NCI-H1694 (cell line): ENCODE results near the gene DELE1.
"Not testable (repeated sequence)": the region's sequence is repeated elsewhere in the genome, so short reads cannot be mapped to it uniquely, and the experiment has no call there.

ENCODE experiments used
- DNase-seq: peaks from one replicate; lab custom pipeline; 2025; lab: John Stamatoyannopoulos, UW

DELE1 gene

GRCh38 chr5:141883892-141884318 is 39.8 kb upstream of the DELE1 start:
- no peak for DNase-seq

GRCh38 chr5:141889282-141889871 is 34.3 kb upstream of the DELE1 start:
- DNase-seq = no peak

- DNase-seq = not testable (repeated sequence)
Measured at GRCh38 chr5:141890429-141890828, 33.2 kb upstream of the DELE1 start.

GRCh38 chr5:141897425-141897824 is 26.2 kb upstream of the DELE1 start:
- no peak for DNase-seq

- DNase-seq = no peak
Measured at GRCh38 chr5:141898448-141899049, 25.1 kb upstream of the DELE1 start.

GRCh38 chr5:141902015-141902814 is 21.5 kb upstream of the DELE1 start:
- DNase-seq = no peak

GRCh38 chr5:141903261-141903660 is 20.4 kb upstream of the DELE1 start:
- DNase-seq = no peak

GRCh38 chr5:141904551-141904950 is 19.1 kb upstream of the DELE1 start:
- DNase-seq = no peak

- no peak for DNase-seq
Measured at GRCh38 chr5:141906517-141906916, 17.2 kb upstream of the DELE1 start.

GRCh38 chr5:141906972-141907371 is 16.7 kb upstream of the DELE1 start:
- DNase-seq = no peak

- DNase-seq = no peak
Measured at GRCh38 chr5:141908796-141909195, 14.9 kb upstream of the DELE1 start.

- no peak for DNase-seq
Measured at GRCh38 chr5:141909212-141909611, 14.5 kb upstream of the DELE1 start.

- no peak for DNase-seq
Measured at GRCh38 chr5:141910271-141910673, 13.4 kb upstream of the DELE1 start.

- DNase-seq = no peak
Measured at GRCh38 chr5:141913560-141914198, 10.0 kb upstream of the DELE1 start.

- no peak for DNase-seq
Measured at GRCh38 chr5:141914199-141914743, 9.4 kb upstream of the DELE1 start.

- no peak for DNase-seq
Measured at GRCh38 chr5:141914797-141915196, 8.9 kb upstream of the DELE1 start.

GRCh38 chr5:141915881-141916336 is 7.8 kb upstream of the DELE1 start:
- no peak for DNase-seq

GRCh38 chr5:141916522-141916921 is 7.1 kb upstream of the DELE1 start:
- no peak for DNase-seq

GRCh38 chr5:141917760-141918159 is 5.9 kb upstream of the DELE1 start:
- no peak for DNase-seq

- no peak for DNase-seq
Measured at GRCh38 chr5:141919218-141920119, 4.2 kb upstream of the DELE1 start.

GRCh38 chr5:141920771-141921170 is 2.9 kb upstream of the DELE1 start:
- DNase-seq = no peak
